ENCODE results near the gene HSD17B2.

Gene HSD17B2

GRCh38 chr16:82020051-82020450, 15.0 kb upstream of the HSD17B2 start:
- FAIRE-seq: no peak

GRCh38 chr16:82023206-82023605, 11.8 kb upstream of the HSD17B2 start:
- no peak for FAIRE-seq

GRCh38 chr16:82024316-82024715, 10.7 kb upstream of the HSD17B2 start:
- FAIRE-seq: no peak

DNA sequence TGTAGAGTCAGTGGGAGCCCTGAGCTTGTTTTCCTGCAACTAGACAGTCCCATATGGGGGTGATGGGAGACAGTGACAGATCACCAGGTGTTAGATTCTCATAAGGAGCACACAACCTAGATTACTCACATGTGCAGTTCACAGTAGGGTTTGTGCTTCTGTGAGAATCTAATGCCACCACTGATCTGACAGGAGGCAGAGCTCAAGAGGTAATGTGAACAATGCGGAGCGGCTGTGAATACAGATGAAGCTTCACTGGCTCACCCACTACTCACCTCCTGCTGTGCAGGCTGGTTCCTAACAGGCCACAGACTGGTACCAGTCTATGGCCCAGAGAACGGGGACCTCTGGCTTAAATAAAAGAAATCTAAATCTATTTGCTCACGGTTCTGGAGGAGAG, 10.2 kb upstream of the HSD17B2 start:
- FAIRE-seq: no peak

DNA sequence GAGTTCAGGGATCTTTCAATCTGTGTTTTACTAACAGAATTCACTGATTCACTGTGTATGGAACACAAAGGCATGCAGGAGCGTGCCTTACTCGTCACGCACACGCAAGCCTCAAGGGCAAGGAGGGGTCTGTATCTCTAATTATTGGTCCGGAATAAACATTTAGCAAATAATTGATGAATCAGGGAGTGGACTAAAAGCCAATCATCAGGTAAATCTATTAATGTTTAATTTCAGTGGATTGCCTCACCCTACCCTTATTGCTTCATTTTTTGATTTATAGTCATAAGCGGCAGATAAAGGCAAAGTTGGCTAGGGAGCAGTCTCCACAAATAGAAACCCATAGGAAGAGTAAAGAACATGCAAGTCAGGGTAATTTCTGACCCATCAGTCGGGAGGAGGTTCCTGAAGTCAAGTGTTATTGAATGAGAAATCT, 7.4 kb upstream of the HSD17B2 start:
- FAIRE-seq: no peak

DNA sequence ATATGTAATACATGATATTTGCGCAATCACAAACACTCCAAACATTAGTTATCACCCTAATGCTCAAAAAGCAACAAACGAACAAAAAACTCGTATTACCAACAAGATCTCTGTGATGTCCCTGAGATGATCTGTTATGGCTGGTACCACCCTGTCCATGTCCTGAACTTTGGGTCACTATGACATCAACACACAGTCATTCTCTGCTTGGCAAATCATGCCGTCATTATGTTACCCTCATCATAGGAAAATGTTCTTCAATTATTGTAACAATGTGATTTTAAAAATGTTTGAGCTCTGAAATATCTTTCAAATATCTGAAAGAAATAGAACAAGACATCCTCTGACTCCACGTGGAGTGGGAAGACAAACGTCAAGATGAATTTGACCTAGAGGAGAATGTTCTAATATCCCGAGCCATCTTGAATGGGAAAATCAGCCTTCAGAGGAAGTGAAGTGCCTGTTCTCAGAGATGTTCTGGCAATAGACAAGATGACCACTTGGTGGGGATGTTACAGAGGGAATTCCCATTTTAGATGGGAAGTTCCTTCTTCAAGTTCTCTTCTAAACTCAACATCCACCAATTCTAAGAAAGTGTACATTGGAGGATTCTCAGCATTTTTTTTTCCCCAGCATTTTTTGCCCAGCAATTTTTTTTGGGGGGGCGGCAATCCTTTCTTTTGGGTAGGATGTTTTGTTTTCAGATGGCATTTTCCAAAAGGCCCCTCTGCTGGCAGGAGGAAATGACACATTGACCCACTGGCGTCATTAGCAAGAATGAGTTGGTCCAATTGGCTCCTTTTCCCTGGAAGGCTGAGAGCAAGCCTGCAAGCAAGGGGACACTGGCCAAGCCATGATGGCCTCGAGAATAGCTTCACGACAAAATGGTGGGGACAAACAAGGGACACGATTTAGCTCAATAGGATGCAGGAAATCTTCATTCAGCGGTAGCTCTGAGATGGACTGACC, 3.7 kb upstream of the HSD17B2 start:
- FAIRE-seq: no peak

GRCh38 chr16:82033006-82033405, 2.0 kb upstream of the HSD17B2 start:
- no peak for FAIRE-seq

DNA sequence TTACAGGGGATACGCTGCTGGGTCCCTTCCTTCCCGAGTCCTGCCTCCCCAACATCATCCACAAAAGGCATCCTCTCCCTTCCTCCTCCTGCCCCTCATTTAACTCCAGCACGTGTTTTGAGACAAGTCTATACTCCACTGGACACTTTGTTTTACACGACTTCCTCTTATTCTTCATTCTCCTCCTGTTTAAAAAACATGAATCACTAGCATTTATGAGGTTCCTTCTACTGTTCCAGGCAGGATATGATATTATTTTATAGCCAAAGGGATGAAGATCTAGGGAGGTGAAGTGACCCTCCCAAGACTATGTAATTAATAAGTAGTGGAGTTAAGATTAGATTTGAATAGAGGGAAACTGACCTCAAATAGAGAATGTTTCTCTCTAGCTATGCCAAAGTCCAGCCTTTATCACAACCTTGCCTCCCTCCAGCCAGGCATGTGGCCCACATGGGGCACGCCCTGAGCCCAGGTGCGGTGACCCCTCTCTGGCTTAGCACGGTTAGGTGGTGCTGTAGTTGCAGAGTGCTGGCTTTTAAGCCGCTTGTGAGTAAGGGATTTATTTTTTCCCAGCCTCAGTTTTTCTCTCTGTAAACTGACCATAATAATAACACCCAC, 1.3 kb upstream of the HSD17B2 start:
- no peak for FAIRE-seq

DNA sequence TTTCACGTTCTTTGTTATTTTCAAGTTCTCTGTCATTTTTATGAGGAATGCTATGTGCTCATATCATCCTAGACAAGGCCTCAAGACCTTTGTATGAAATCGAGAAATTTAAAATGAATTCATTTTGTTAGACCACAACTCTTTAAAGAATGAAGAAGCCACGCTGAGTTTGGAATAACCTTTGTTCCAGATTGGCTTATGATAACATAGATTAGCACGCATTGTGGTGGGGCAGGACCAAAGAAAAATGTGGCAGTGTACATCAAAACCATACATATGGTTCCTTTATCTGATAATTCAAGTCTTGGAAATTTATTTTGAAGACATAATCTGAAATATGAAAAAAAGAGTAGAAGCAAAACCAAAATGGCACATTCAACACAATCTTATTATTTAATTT, 2.2 kb downstream of the HSD17B2 start:
- no peak for FAIRE-seq

GRCh38 chr16:82037666-82038065, 2.6 kb downstream of the HSD17B2 start:
- FAIRE-seq: no peak

- FAIRE-seq: no peak
These were observed 5.2 kb downstream of the HSD17B2 start for GRCh38 chr16:82040296-82040695.

DNA sequence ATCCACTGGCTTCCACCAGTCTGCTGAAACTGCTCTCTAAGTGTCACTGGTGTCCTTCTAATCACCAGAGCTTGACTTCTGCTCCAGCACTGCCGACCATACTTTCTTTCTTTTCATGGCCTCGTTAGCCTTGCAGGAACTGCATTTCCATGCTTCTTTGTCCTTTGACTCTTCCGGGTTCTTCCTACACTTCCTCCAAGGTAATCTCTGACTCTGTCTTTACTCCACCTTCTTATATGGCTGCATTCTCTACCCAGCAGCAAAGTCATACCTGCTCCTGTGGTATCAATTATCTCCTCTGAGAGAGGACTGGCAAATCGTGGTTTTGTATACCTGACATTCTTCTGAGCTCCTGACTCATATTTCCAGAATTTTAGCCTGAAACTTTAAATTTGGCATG, 6.5 kb downstream of the HSD17B2 start:
- FAIRE-seq: no peak

DNA sequence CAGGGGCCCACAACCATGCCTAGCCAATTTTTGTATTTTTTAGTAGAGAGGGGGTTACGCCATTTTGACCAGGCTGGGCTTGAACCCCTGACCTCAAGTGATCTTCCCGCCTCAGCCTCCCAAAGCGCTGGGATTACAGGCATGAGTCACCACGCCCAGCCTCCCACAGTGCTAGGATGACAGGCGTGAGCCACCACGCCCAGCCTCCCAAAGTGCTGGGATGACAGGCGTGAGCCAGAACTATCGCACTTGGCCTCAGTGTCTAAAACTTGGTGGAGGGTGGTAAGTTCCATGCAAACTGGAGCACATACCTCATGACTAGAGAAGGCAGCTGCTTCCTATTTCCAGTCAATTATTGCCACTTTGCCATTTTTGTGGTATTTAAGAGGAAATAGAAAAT, 7.1 kb downstream of the HSD17B2 start:
- no peak for FAIRE-seq

GRCh38 chr16:82042846-82043245, 7.8 kb downstream of the HSD17B2 start:
- FAIRE-seq: no peak

GRCh38 chr16:82043680-82044584, 8.9 kb downstream of the HSD17B2 start:
- FAIRE-seq: no peak

- no peak for FAIRE-seq
These were observed 9.5 kb downstream of the HSD17B2 start for GRCh38 chr16:82044585-82044911.

- FAIRE-seq: no peak
These were observed 10.4 kb downstream of the HSD17B2 start for GRCh38 chr16:82045465-82045864.

DNA sequence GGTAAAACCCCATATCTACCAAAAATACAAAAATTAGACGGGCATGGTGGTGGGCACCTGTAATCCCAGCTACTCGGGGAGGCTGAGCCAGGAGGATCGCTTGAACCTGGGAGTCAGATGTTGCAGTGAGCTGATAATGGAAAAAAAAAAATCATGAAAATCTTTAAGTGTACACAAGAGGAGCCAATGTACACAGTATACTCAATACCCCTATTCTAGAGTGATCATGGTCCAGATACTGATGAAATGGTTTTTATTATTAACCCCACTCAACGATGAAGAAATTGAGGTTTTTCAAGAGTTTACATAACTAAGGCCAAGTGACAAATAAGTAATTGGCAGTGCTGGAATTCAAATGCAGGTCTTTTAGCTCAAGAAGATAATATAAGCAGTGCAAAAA, 11.5 kb downstream of the HSD17B2 start:
- FAIRE-seq: no peak

DNA sequence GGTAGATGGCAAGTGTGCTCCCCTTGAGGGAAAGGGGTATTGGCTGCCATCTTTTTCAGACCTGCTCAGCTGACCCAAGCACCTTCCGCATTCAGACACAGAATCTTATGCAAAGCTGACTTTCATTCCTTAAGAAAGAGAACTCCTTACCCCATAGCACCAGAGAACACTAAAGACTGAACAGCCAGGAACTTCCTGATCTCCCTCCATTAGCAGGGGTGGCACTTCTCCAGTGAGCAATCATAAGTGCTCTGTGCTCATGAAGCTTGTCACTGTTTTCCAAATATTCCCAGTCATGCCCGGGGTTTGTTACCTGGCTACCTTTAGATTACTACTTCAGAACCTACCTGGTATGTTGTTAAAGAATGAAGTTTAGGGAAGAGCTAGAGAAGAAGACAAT, 11.9 kb downstream of the HSD17B2 start:
- no peak for FAIRE-seq

DNA sequence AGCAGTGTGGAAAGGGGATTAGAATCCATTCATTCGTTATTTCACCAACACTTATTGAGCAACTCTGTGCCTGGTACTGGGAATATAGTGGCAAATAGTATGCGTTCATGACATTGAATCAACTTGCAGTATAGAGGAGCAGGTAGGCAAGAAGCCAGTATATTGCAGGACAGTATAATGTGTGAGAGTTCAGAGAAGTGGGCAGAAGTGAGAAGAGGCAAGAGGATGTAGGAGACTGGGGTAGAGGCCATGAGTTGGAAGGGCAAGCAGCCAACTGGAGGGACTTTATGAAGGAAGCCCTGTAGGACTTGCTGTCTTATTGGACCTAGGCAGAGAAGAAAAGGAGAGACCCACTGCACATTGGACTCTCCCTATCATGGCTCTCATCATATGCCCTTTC, 12.3 kb downstream of the HSD17B2 start:
- FAIRE-seq: no peak

DNA sequence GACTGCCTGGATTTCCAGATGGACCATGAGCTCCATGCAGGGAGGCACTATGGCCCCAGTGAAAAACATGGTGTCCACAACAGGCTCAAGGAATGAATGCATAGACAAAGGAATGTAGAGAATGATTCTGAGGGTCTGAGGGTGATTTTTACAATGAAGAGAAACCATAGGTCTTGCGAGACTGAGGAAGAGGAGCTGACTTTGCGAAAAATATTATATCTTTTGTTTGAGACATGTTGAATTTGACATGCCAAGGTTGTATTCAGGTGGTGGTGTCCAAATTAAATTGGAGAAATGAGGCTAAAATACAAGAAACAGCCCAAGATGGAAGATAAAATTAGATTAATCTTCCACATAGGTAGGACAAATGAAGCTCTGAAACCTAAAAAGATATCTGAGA, 12.7 kb downstream of the HSD17B2 start:
- no peak for FAIRE-seq

- FAIRE-seq: no peak
These were observed 14.4 kb downstream of the HSD17B2 start for GRCh38 chr16:82049484-82049883.

DNA sequence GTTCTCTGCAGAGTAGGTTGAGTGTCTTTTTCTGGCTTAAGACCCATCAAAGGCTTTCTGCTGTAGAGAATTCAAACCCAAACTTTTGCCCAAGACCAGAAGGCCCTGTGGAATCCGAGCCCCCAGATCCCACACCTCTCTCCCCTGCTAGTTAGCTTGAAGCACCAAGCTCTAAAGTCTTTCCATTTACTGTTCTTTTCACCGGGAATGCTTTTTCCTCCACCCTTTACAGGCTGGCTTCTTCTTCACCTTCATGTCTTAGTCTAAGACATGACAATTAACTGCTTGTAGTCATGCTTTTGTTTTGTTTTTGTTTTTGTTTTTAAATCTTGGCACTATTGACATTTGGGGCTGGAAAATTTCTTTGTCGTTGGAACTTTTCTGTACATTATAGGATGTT, 15.5 kb downstream of the HSD17B2 start:
- FAIRE-seq: no peak

Data from G401.6 (cell line).